KOPT-K1 (cell line): Measurements from ENCODE around the gene NFKBIA.
"Not testable (repeated sequence)": the region's sequence is repeated elsewhere in the genome, so short reads cannot be mapped to it uniquely, and the experiment has no call there.

ENCODE experiments used
- H3K27ac ChIP-seq: fragments of 200-600 bp; sonication (generic); 2 replicates; pipeline ENCODE4 v1.5.1; 2016; ENCODE audit warnings: antibody characterized with exemption, mild to moderate bottlenecking, low read depth, low read length; ENCODE audit not compliant: poor library complexity, severe bottlenecking
- H3K36me3 ChIP-seq: fragments of 200-600 bp; sonication (generic); 2 replicates; pipeline ENCODE4 v1.5.1; 2017; ENCODE audit warnings: antibody characterized with exemption, mild to moderate bottlenecking, low read length, moderate library complexity; ENCODE audit not compliant: insufficient read depth
- H3K9me3 ChIP-seq: fragments of 200-600 bp; sonication (generic); 2 replicates; pipeline ENCODE4 v1.5.1; 2017; ENCODE audit warnings: antibody characterized with exemption, low read length, mild to moderate bottlenecking; ENCODE audit not compliant: insufficient read depth, poor library complexity, severe bottlenecking

Gene NFKBIA

DNA sequence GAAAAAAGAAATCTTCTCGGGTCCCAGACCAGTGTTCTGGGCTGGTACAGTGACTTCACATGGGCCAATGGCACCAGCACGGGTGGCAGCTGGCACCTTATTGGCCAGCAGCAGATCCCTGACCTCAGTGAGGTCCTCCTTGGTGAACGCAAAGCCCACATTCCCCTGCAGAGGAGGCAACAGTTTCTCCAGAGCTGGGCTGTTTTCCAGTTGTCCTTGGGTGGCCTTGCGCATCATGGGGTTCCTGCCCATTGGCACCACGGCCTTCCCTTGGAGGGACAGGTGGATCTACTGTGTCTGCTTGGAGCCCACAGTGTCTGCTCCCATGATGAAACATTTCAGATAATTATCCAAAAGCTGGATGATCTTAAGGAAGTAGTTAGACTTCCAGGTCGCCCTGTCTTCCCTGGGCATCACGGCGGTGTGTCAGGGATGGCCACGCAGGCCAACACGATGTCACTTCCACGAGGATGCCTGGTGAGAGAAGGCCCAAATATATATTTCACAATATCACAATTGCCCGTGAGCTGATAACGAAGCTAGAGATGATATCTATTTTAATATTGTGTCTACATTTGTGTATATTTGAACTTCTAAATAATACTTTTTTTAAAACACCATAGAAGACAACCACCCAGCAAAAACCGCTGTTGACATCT is 15.8 kb downstream of the NFKBIA start:
- no peaks in the 10 kb centered on the region for H3K9me3 ChIP-seq
- no peak overlapping the region for H3K27ac ChIP-seq
- H3K36me3 ChIP-seq, result no peaks in the 10 kb centered on the region

- no peaks in the 10 kb centered on the region for H3K9me3 ChIP-seq
- H3K36me3 ChIP-seq, result no peaks in the 10 kb centered on the region
- no peak overlapping the region for H3K27ac ChIP-seq
Observed at GRCh38 chr14:35387713-35388579, 16.6 kb downstream of the NFKBIA start.

DNA sequence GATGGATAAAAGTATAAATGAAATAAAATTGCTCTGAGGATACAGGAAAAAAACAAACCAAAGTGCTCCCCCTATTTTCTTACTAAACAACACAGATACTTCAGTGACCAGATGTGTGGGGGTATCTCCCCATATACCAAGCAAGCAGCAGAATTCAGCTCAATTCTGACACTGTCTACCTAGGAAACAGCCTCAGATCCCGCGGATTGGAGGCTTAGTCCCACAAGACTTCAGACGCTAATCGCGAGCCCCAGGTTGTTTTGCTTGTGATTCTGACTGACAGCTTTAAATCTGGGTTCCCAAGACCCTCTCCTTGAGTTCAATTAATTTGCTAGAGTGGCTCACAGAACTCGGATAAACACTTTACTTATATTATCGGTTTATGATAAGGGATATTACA is 17.3 kb downstream of the NFKBIA start:
- no peaks in the 10 kb centered on the region for H3K9me3 ChIP-seq
- no peaks in the 10 kb centered on the region for H3K36me3 ChIP-seq
- no peak overlapping the region for H3K27ac ChIP-seq

- no peak overlapping the region for H3K27ac ChIP-seq
Observed at GRCh38 chr14:35386673-35387125, 17.9 kb downstream of the NFKBIA start.

DNA sequence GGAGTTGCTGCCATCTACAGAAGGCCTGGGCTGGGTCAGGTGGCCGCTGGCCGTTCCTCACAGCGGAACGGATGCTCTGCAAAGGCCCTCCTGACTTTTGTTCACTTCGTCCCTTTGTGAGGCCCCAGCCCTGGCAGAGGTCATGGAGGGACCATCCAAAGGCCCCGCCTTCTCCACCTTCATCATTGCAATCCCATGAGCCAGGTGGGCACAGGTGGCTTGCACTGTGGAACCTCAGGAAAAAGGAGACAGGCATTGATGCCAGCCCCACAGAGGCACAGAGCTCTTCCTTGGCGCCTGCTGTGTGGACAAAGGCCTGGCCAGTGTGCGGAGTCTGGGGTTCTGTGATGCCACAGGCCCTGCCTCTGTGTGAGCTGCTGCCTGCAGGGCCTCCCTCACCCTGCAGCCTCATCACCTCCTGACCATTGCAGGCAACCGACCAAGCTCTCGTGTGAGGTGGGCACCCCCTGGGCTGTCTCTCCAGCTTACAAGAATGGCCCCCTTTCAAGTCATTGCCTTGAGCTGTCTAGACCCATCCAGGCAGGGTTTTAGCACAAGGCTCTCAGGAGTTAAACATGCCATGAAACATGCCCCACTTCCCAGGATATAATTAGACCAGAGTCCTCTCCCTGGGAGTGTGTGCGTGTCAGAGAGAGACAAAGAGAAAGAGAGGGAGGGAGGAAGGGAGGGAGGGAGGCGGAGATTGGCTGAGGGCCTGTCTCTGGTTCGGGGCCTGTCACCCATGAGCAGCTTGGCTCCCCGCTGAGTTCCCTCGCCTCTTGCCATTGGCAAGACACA is 19.3 kb downstream of the NFKBIA start:
- Histone ChIP-seq H3K36me3 (no peaks in the 10 kb centered on the region), H3K9me3 (no peaks in the 10 kb centered on the region), H3K27ac (no peak overlapping the region)

More at GRCh38 chr14:35386673-35387125, 17.9 kb downstream of the NFKBIA start:
- H3K36me3 ChIP-seq, result no peaks in the 10 kb centered on the region
- no peaks in the 10 kb centered on the region for H3K9me3 ChIP-seq

- Histone ChIP-seq H3K36me3 (no peaks in the 10 kb centered on the region), H3K27ac (no peak overlapping the region), H3K9me3 (no peaks in the 10 kb centered on the region)
Observed at GRCh38 chr14:35384455-35385041, 20.0 kb downstream of the NFKBIA start.

DNA sequence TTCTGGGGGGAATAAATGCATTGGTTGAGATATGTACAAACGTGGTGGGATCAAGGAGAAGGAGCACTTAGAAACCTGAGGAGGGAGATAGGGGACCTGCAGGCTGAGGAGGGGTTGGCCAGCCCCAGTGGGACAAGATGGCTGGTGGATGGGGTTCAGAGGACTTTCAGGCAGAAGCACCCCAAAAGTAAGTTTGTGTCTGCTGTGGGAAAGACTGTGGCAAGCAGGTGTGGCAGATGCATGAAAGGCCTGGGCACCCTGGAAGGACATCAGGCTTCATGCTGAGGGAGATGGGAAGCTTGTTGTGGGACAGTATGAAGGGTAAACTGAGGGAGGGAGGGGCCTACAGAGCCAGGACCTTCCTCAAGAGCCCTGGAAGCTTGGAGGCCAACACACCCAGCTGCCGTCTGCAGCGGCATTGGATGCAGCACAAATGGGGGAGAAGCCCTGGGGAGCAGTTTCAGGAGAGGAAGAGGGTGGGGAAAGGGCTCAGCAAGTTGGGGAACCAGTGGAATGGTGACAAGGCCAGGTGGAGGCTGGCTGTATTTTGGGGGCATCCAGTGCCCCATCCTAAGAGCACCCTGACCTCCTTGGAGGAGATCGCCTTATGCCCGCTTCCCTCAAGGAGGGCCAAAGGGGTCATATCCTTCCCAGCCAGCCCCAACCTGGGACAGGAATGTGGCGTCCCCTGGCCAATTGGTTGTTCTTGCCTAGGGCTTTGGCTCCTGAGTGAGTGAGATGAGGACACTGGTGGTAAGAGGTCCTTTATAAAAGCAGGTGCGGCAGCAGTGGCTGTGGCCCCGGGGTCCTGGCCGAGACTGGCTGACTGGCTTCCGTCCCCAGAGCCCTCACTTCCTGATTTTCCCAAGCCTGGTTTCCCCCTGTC is 20.7 kb downstream of the NFKBIA start:
- Histone ChIP-seq H3K27ac (no peak overlapping the region), H3K36me3 (no peaks in the 10 kb centered on the region), H3K9me3 (no peaks in the 10 kb centered on the region)

DNA sequence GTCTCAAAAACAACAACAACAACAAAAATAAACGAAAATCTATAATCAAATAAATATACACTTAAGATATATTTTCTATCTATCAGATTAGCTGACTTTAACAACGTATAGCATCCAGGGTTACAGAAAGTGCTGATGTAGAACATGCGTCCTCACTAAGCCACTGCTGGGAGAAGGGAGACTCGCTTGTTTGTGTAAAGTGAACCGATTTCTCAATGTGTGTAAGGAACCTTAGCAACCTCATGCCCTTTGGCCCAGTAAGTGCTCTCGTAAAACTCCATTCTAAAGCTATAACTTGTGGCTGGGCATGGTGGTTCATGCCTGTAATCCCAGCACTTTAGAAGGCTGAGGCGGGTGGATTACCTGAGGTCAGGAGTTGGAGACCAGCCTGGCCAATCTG is 23.8 kb downstream of the NFKBIA start:
- Histone ChIP-seq H3K36me3 (no peaks in the 10 kb centered on the region), H3K27ac (no peak overlapping the region), H3K9me3 (no peaks in the 10 kb centered on the region)

GRCh38 chr14:35379234-35379933 is 25.2 kb downstream of the NFKBIA start:
- H3K27ac ChIP-seq, result not testable (repeated sequence)

DNA sequence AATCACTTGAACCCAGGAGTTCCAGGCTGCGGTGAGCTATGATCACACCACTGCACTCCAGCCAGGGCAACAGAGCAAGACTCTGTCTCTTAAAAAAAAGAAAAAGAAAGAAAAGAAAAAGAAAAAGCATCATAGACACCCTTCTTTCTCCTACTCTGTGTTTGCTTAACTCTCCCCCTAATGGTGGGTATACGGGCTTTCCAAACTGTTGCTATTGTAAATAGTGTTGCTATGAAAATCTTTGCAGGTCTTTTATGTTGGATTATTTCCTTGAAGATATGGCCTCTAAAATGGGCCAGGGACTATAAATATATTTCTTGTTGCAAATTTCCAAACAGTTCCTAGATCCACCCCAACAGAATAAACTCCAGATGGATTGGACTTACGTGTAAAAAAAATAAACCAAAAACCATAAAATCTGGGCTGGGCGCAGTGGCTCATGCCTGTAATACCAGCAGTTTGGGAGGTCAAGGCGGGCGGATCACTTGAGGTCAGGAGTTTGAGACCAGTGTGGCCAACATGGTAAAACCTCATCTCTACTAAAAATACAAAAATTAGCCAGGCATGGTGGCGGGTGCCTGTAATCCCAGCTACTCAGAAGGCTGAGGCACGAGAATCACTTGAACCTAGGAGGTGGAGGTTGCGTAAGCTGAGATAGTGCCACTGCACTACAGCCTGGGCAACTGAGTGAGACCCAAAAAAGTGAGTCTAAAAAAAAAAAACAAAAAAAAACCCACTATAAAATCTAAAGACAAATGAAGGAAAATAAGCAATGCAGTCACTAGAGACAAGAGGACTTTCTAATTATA is 25.9 kb downstream of the NFKBIA start:
- H3K9me3 ChIP-seq, result no peaks in the 10 kb centered on the region
- no peak overlapping the region for H3K27ac ChIP-seq
- H3K36me3 ChIP-seq, result no peaks in the 10 kb centered on the region

More at GRCh38 chr14:35379234-35379933, 25.2 kb downstream of the NFKBIA start:
- not testable (repeated sequence) for H3K36me3 ChIP-seq, H3K9me3 ChIP-seq

DNA sequence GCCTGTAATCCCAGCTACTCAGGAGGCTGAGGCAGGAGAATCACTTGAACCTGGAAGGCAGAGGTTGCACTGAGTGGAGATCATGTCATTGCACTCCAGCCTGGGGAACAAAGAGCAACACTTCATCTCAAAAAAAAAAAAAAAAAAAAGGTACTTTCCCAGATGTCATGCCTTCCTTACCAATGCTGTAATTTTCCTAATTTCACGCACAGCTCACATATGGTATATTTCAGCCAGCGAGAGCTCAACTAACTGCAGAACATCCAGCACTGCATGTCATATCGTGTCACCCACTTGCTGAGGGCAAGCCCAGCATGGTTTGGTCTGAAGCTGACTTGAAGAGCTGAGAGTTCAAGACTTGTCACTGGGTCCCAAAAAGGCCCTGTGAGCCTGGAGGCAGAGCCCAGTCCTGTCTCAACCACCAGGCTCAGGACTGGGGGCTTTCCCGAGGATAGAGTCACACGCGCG is 29.0 kb downstream of the NFKBIA start:
- no peak overlapping the region for H3K27ac ChIP-seq

DNA sequence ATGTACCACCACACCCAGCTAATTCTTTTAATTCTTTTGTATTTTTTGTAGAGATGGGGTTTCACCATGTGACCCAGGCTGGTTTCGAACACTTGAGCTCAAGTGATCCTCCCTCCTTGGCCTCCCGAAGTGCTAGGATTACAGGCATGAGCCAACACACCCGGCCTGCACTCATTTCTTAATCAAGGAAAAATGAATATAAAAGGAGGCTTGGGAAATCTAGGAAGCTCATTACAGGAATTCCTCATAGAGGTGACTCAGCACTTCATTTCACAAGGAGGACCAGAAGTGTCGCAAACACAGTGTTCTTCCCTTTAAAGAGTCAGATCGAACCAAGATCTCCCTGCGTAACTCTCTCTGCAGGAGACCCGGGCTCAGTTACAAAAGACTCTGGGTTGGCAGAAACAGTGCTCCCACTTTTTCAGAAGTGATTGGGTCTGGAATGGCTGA is 30.3 kb downstream of the NFKBIA start:
- Histone ChIP-seq H3K9me3 (peaks cover 9% of the 10 kb centered on the region), H3K36me3 (no peaks in the 10 kb centered on the region), H3K27ac (no peak overlapping the region)

More for the DNA sequence above, 29.0 kb downstream of the NFKBIA start:
- peaks cover 9% of the 10 kb centered on the region for H3K9me3 ChIP-seq
- no peaks in the 10 kb centered on the region for H3K36me3 ChIP-seq

- not testable (repeated sequence) for H3K27ac ChIP-seq, H3K36me3 ChIP-seq, H3K9me3 ChIP-seq
Observed at GRCh38 chr14:35373208-35373607, 31.3 kb downstream of the NFKBIA start.
